ENCODE measurements around the gene TDRD12.
"Not testable (repeated sequence)": the region's sequence is repeated elsewhere in the genome, so short reads cannot be mapped to it uniquely, and the experiment has no call there.

- TF ChIP-seq CTCF (conservative IDR thresholded peaks at IDR 0.05); ZFX (IDR thresholded peaks at IDR 0.05): not testable (repeated sequence)
Measured at GRCh38 chr19:32694316-32694715, 25.3 kb upstream of the TDRD12 start.
